Keratinocyte (primary cell): Measurements from ENCODE around the gene PTPRN2. TPM values are rescaled to one million over a fixed set of nuclear protein-coding genes. Genes with fewer than 3 reads are reported as not detected.

Source experiments
- DNase-seq: peaks from one replicate; pipeline ENCODE4 v3.0.0-alpha.2; 2011; ENCODE audit warnings: low read depth, missing footprints, low spot score
- FAIRE-seq: peaks from 2 replicates; lab custom pipeline; 2011; peaks lifted over from hg19 to GRCh38; lab: Jason Lieb, UNC
- H2AFZ ChIP-seq: 2 replicates; pipeline ENCODE4 v1.6.0; 2012; ENCODE audit warnings: low read length, control low read depth, inconsistent platforms; ENCODE audit not compliant: control insufficient read depth
- H3K27ac ChIP-seq: 2 replicates; pipeline ENCODE4 v1.5.1; 2011; ENCODE audit warnings: low read length; ENCODE audit not compliant: control insufficient read depth, insufficient read depth
- H3K27me3 ChIP-seq: 3 replicates; pipeline ENCODE4 v1.6.0; 2011; ENCODE audit warnings: low read length; ENCODE audit not compliant: control insufficient read depth, insufficient read depth; ENCODE audit errors: extremely low read depth
- H3K36me3 ChIP-seq, 2 experiments: 2 replicates in 1 of 2; 3 replicates in 1 of 2; pipeline ENCODE4 v1.5.1; 2011; ENCODE audit warnings: low read length in 2 of 2, mild to moderate bottlenecking in 1 of 2; ENCODE audit not compliant: control insufficient read depth in 2 of 2, insufficient read depth in 2 of 2; ENCODE audit errors: extremely low read depth in 1 of 2
- H3K4me1 ChIP-seq: 3 replicates; pipeline ENCODE4 v1.5.1; 2011; ENCODE audit warnings: low read length; ENCODE audit not compliant: control insufficient read depth, insufficient read depth; ENCODE audit errors: extremely low read depth
- H3K4me2 ChIP-seq: 3 replicates; pipeline ENCODE4 v1.6.0; 2011; ENCODE audit warnings: low read depth, low read length; ENCODE audit not compliant: control insufficient read depth, insufficient read depth; ENCODE audit errors: extremely low read depth
- H3K4me3 ChIP-seq, 3 experiments: fragments of 200-600 bp in 1 of 3; sonication (generic) in 1 of 3; 2 replicates in 2 of 3; 3 replicates in 1 of 3; pipeline ENCODE4 v1.5.1; 2011 to 2016; ENCODE audit warnings: low read length in 3 of 3, mild to moderate bottlenecking in 3 of 3, control low read depth in 2 of 3, inconsistent platforms in 1 of 3, low read depth in 1 of 3, mixed read lengths in 1 of 3, mixed run types in 1 of 3, moderate library complexity in 1 of 3; ENCODE audit not compliant: control insufficient read depth in 2 of 3, insufficient read depth in 2 of 3; ENCODE audit errors: extremely low read depth in 1 of 3
- H3K79me2 ChIP-seq: 2 replicates; pipeline ENCODE4 v1.6.0; 2012; ENCODE audit warnings: low read length; ENCODE audit not compliant: control insufficient read depth, insufficient read depth
- H3K9ac ChIP-seq: 3 replicates; pipeline ENCODE4 v1.6.0; 2011; ENCODE audit warnings: low read length; ENCODE audit not compliant: control insufficient read depth, insufficient read depth; ENCODE audit errors: extremely low read depth
- H3K9me1 ChIP-seq: 3 replicates; pipeline ENCODE4 v1.6.0; 2011; ENCODE audit warnings: low read length; ENCODE audit not compliant: control insufficient read depth, insufficient read depth; ENCODE audit errors: extremely low read depth
- H3K9me3 ChIP-seq: 2 replicates; pipeline ENCODE4 v1.5.1; 2012; ENCODE audit warnings: low read depth, low read length; ENCODE audit not compliant: control insufficient read depth
- H4K20me1 ChIP-seq: 3 replicates; pipeline ENCODE4 v1.6.0; 2011; ENCODE audit warnings: low read length; ENCODE audit not compliant: control insufficient read depth, insufficient read depth; ENCODE audit errors: extremely low read depth
- EZH2 ChIP-seq: IDR thresholded peaks from one replicate; pipeline ENCODE4 v1.6.1; 2012; ENCODE audit warnings: inconsistent platforms, mild to moderate bottlenecking, low read length, moderate library complexity
- dilution Hi-C: fragments of 300-500 bp; cut with MboI; formaldehyde crosslinking; loops from one replicate; pipeline ENCODE4 v1.7.0; 2020; ENCODE audit warnings: low sequenced_read_pairs; ENCODE audit not compliant: extremely low pct_ligation_motif_present
- polyA plus RNA-seq, 5 experiments: library from polyadenylated mRNA; depleted of rRNA in 3 of 5; stranded (reverse) in 3 of 5; stranded (forward) in 1 of 5; unstranded in 1 of 5; fragments of >200 nt; gene quantifications; 1 replicate in 1 of 5; 2 replicates in 3 of 5; 3 replicates in 1 of 5; pipeline versions ENCODE4 v1.2.1 to v1.2.3, GENCODE V29; 2011 to 2012; ENCODE audit warnings: missing spikeins in 2 of 5, low read depth in 1 of 5, low replicate concordance in 1 of 5
- TF ChIP-seq, protein P1 (sequence below), 3 experiments: IDR thresholded peaks in 1 of 3; conservative IDR thresholded peaks in 1 of 3; optimal IDR thresholded peaks in 1 of 3; 2 replicates in 2 of 3; 3 replicates in 1 of 3; pipeline versions ENCODE3 to v1.5.1; 2011; ENCODE audit warnings: low read length in 3 of 3, mild to moderate bottlenecking in 3 of 3, moderate library complexity in 2 of 3, control low read depth in 1 of 3, inconsistent platforms in 1 of 3; ENCODE audit not compliant: insufficient read depth in 2 of 3; ENCODE audit errors: extremely low read depth in 1 of 3

Gene PTPRN2
- polyA plus RNA-seq, 1 donor (not counting 4 experiments of a cell fraction or from before 2014, with no cell fraction given) = not detected

DNA sequence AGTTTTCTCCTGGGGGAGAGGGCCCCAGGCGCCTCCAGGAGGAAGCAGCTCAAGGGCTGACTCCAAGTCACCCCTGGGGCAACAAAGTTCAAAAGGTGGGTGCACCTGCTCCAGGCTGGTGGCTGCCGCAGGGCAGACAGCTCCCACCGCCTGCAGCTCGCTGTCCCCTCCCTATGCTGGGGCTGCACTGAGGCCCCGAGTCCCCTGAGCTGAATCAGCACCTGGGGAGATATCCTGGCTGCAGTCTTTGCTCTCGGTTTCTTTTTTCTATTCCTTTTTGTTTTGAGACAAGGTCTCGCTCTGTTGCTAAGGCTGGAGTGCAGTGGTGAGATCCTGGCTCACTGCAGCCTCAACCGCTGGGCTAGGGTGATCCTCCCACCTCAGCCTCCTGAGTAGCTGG is 1067.4 kb downstream of the PTPRN2 start:
- H4K20me1 ChIP-seq = no peaks in the 10 kb centered on the region
- H3K27me3 ChIP-seq = no peaks in the 10 kb centered on the region
- H2AFZ ChIP-seq = no peak overlapping the region
- no peaks in the 10 kb centered on the region for H3K79me2 ChIP-seq
- H3K4me2 ChIP-seq = no peak overlapping the region
- no peak overlapping the region for H3K27ac ChIP-seq
- H3K4me3 ChIP-seq = no peak overlapping the region
- peaks cover 6% of the 10 kb centered on the region for H3K9me3 ChIP-seq
- TF ChIP-seq, protein P1, sequence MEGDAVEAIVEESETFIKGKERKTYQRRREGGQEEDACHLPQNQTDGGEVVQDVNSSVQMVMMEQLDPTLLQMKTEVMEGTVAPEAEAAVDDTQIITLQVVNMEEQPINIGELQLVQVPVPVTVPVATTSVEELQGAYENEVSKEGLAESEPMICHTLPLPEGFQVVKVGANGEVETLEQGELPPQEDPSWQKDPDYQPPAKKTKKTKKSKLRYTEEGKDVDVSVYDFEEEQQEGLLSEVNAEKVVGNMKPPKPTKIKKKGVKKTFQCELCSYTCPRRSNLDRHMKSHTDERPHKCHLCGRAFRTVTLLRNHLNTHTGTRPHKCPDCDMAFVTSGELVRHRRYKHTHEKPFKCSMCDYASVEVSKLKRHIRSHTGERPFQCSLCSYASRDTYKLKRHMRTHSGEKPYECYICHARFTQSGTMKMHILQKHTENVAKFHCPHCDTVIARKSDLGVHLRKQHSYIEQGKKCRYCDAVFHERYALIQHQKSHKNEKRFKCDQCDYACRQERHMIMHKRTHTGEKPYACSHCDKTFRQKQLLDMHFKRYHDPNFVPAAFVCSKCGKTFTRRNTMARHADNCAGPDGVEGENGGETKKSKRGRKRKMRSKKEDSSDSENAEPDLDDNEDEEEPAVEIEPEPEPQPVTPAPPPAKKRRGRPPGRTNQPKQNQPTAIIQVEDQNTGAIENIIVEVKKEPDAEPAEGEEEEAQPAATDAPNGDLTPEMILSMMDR (optimal IDR thresholded peaks at IDR 0.05 in 1 of 3, IDR thresholded peaks at IDR 0.05 in 1 of 3, conservative IDR thresholded peaks at IDR 0.05 in 1 of 3; ENCODE audit: extremely low read depth in 1 of 3, insufficient read depth in 2 of 3, low read length in 3 of 3) = no peak
- TF ChIP-seq EZH2 = no peak
- dilution Hi-C loops = no loop called here
- no peak for FAIRE-seq
- no peaks in the 10 kb centered on the region for H3K36me3 ChIP-seq
- no peak overlapping the region for H3K9ac ChIP-seq
- DNase-seq = no peak
- H3K4me1 ChIP-seq = no peaks in the 10 kb centered on the region
- H3K9me1 ChIP-seq = no peaks in the 10 kb centered on the region

DNA sequence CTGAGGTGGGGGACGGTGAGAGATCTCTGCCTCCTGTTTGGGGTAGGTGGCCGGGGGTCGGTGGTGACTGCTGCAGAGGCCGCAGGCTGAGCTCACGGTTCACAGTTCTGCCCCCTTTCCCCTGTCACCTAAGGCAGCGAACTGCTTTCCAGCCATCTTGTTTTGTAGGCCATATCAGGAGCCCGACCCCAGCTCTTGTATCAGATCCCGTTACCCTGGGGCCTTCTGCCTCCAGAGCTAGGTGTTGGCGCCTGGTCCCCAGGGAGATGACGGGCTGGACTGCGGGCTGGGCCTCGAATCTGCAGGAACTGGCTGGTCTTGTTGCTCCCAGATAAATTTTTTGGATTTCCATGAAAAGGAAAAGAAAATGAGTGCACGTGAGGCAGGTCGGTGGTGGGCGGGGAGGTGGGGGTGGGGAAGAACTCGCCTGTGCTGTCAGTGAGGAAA is 1067.8 kb downstream of the PTPRN2 start:
- Histone ChIP-seq H3K9me1 (no peaks in the 10 kb centered on the region), H3K36me3 (no peaks in the 10 kb centered on the region)

More for the DNA sequence above, 1067.8 kb downstream of the PTPRN2 start:
- Histone ChIP-seq H3K9me3 (peaks cover 6% of the 10 kb centered on the region), H3K4me3 (no peak overlapping the region), H3K79me2 (no peaks in the 10 kb centered on the region), H3K9ac (no peak overlapping the region), H3K4me2 (no peak overlapping the region), H3K27me3 (no peaks in the 10 kb centered on the region), H3K27ac (no peak overlapping the region), H4K20me1 (no peaks in the 10 kb centered on the region), H3K4me1 (no peaks in the 10 kb centered on the region), H2AFZ (no peak overlapping the region)
- no peak for FAIRE-seq
- no peak for DNase-seq
- dilution Hi-C loops = no loop called here
- TF ChIP-seq, protein P1 (optimal IDR thresholded peaks at IDR 0.05 in 1 of 3, IDR thresholded peaks at IDR 0.05 in 1 of 3, conservative IDR thresholded peaks at IDR 0.05 in 1 of 3; ENCODE audit: extremely low read depth in 1 of 3, insufficient read depth in 2 of 3, low read length in 3 of 3) = no peak
- no peak for TF ChIP-seq EZH2
